HG02642 (cell line): ENCODE measurements around the gene RALGAPA2.
"Not testable (repeated sequence)": the region's sequence is repeated elsewhere in the genome, so short reads cannot be mapped to it uniquely, and the experiment has no call there.

Source experiments
- ATAC-seq: cut with Tn5 transposase; IDR thresholded peaks from one replicate; pipeline ENCODE4 v1.9.1; 2021; ENCODE audit warnings: mild to moderate bottlenecking; ENCODE audit not compliant: unreplicated experiment, poor library complexity

RALGAPA2 gene

GRCh38 chr20:20363434-20363798, 349.0 kb downstream of the RALGAPA2 start:
- no peak for ATAC-seq

GRCh38 chr20:20362774-20363433, 349.5 kb downstream of the RALGAPA2 start:
- no peak for ATAC-seq

GRCh38 chr20:20360464-20360863, 352.0 kb downstream of the RALGAPA2 start:
- peak; percentile 74 for ATAC-seq

GRCh38 chr20:20359628-20360027, 352.8 kb downstream of the RALGAPA2 start:
- ATAC-seq: no peak

GRCh38 chr20:20358801-20359200, 353.6 kb downstream of the RALGAPA2 start:
- ATAC-seq: no peak

- not testable (repeated sequence) for ATAC-seq
Observed at GRCh38 chr20:20355503-20355902, 356.9 kb downstream of the RALGAPA2 start.

GRCh38 chr20:20353576-20353975, 358.9 kb downstream of the RALGAPA2 start:
- ATAC-seq: no peak

- no peak for ATAC-seq
Observed at GRCh38 chr20:20344476-20344875, 368.0 kb downstream of the RALGAPA2 start.

GRCh38 chr20:20343932-20344331, 368.5 kb downstream of the RALGAPA2 start:
- ATAC-seq: no peak
